ENCODE data around the gene KLHL29.
A peak's percentile ranks its signal among the peaks of the same experiment; 100 is the strongest.

KLHL29 gene

DNA sequence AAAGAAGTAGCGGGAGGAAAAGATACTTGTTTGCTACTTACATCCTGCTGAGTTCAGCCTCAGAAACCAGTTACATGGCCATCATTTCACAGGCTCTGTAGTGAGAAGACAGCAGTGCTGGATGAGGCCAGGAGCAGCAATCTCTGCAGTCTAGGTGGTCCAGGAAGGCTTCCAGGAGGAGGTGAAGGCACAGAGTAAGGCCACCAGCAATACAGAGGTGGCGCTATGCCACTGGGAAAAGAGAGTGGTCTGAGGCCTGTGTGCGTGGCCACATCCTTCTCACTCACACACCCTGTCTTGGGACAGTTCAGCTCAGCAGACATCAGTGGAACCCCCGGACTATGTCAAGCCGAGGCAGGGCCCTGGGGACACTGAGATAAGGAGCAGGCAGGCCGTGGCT lies 162.7 kb downstream of the KLHL29 start:
- DNase-seq: no peak

DNA sequence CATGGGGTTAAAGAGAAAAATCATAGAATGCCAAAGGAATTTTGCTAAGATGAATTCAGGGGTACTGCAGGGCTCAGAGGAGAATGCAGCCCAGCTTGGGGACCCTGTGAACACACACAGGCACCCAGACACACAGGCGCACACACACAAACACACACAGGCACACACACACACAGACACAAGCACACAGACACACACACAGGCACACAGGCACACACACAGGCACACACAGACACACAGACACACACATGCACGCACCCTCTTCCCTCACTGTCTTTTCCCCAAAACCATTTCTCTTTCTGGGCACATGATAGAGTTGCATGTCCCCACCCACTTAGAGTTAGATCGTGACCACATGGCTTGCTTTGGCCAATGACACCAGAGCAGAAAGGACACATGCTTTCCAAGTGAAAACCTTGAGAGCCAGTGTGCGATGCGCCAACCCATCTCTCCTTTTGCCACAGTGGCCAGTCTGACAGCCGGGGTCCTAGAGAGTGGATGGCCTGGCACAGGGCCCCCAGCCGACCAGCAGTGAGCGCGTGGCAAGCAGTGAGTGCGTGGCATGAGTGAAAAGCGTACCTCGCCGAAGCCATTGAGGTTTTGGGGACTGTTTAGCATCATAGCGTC lies 163.3 kb downstream of the KLHL29 start:
- no peak for DNase-seq

DNA sequence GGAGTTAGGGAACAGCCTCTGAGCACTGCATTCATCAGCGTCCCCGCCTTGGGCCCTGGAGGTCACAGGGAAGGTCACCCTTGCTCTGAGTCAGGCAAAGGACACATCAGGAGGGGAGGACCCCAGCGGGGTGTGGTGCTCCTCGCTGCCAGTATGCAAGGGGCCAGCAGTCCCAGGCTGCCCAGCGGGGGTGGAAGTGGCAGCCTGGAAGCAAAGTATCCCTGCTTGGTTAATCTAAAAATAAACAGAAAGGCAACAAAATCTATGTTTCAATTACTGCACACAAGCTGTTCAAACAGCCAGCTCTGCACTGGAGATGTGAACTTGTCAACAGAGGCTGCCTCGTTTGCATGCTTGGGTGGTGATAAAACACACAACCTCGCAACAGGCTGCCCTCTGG lies 164.1 kb downstream of the KLHL29 start:
- DNase-seq: peak in 1 of 58 donors; percentile 12

DNA sequence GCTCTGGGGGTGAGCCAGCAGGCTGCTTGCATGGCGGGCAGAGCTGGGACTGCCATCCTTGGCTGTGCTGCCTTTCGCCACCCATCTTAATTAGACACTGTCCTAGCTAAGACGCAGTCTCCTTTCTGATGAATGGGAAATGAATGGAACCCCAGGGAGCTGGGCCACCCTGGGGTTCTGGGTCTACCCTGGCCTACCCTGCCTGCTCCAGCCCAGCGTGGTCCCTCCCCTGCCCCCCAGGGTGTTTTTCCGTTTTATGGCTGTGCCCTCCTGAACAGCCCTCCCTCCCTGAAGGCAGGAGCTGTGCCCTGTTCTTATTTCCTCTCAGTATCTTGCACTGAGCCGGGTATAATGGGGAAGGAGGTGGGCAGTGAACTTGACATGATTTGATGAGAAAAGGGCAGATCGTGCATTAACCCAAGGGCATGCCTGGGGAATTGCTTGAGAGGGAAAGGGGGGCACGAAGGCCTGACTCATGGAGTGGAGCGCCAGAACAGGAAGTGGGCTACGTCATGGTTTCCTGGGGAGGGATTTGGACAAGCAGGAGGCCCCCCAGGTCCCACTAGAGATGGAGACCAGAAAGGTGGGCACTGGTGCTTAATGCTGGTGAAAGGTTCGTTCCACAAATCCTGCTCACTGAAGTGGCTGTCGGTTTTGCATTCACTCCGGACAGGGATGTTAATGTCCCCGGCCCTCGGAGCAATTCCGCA lies 165.0 kb downstream of the KLHL29 start:
- no peak for DNase-seq

DNA sequence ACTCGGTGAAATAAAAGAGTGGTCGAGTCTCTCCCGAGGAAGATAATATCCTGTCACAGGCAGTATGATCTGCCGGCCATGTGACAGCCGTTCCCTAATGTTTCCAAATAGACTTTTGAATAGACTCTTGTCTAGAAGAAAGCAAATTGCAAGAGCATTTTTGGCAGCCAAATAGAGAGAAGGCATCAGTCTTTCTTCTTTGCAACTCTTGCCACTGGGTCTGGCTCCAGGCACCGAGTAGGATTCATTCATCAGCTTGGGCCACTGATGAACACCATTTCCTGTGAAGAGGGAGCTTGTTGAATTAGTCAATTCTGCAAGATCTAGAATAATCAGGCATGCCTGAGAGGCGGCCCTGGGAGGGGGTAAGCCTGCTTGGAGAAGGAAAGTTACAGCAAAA lies 165.6 kb downstream of the KLHL29 start:
- DNase-seq: peak in 29 of 58 donors; percentile 11 to 71 (median 33)

DNA sequence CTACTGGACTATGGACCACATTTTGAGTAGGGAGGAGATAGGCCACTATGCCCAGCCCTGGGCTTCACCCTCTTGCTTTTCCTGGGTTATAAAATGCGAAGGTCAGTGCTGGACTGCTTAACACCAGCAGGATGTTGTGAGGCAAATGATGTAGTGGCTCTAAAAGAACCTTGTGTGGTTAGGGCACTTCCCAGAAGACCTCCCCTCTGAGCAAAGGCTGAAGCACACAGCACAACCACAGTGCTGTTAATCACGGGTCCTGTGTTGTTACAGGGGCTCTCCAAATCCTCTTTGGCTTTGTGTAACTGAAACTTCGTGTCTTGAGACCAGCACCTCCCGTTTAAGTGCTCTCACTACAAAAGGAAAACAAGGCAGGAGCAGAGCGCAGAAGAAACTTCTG lies 166.9 kb downstream of the KLHL29 start:
- no peak for DNase-seq

DNA sequence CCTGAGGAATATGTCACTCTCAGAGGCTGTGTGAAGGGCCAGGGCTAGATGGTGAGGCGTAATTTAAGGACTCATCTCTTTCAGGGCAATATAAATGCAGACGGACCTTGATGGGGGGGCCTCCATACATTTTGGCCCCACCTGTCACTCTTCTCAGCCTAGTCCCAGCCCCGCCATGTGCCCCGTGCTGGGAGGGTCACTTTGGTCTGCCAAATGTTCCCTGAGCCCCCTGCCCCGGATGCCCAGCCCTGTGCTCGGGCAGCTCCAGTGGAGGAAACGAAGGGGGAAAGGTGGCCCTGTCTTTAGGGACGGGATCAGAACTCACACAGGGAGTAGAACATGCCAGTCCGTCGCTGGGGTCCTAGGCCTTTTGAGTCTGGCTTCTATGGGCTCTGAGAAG lies 168.6 kb downstream of the KLHL29 start:
- no peak for DNase-seq

DNA sequence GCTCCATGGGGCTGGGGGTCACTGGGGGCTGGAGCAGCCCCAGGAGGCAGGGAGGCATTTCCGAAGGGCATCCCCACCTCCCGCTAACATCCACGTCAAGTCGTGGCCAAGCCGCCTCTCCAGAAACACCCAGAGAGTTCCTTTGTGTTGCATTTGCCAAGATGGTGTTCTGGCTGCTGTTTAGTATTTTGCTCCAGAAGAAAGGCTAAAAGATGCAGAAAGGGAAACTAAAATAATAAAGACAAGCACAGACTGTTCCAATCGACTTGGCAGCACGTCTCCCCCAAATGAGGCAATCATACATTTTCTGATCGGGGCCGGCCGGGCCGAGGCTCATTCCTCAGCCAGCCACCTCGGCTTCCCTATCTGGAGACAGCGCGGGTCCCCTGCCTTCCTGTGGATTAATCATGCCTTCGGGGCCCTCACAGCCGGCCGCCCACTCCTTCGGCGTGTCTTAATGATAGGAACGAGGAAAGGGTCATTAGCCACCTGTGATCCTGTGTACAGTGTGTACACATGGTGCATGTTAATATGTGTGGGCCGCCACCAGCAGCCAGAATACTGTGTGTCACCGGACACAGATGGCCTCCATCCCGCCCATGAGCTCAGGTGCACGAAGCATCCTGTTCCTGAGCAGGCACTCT lies 169.2 kb downstream of the KLHL29 start:
- peak in 5 of 58 donors; percentile 20 to 41 (median 34) for DNase-seq

DNA sequence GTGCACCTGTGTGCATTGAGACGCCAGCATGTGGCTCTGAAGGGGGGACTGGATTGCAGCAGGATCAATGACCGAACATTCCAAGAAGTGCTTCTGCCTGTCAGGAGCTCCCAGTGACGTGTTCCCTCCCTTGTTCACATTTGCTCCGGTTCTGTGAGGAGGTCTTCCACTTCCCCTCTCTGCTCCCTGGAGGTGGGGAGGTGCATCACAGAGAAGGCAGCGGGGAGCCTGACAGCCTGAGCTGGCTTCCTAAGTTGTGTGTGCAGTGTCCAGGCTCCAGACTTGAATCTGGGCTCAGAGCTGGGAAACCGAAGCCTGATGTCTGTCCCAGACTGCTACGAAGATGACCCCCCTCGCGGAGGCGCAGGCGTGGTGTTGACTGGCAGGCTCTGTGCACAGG lies 171.0 kb downstream of the KLHL29 start:
- DNase-seq: no peak

DNA sequence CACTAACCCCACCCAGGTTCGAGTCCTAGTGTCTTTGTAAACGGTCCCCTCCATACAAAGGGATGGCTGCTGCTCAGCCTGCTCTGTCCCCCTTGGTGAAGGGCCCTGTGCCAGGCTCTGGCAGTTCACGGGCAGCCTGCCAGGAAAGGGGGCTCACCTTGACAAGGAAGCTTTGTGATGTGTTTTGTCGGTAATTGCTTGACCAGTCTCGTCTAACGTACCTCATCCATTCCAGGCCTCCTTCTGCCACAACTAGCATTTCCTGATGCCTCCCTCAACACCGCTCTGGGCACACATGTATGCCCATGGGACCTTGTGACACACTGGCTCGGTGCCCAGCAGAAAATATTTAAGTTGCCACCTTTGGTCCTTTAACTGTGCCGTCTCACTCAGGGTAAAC lies 171.9 kb downstream of the KLHL29 start:
- DNase-seq: peak in 1 of 58 donors; percentile 25

DNA sequence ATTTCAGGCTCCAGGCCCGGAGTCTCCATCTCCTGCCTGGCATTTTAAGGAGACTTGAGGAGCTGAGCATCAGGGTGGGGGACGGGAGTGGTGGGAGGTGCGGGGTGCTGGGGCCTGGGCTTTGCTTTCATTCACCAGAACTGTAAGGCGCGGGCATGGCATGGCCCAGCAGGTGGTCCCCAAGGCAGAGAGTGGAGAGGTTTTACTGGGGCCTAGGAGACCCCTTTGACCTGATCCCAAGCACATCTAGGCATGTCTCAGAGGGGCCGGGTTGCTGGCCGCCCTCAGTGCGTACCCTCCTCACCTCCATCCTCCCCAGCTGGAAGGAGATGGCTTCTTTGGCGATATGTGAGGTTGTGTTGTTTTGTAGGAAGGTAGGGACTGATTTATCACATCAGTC lies 172.5 kb downstream of the KLHL29 start:
- no peak for DNase-seq

DNA sequence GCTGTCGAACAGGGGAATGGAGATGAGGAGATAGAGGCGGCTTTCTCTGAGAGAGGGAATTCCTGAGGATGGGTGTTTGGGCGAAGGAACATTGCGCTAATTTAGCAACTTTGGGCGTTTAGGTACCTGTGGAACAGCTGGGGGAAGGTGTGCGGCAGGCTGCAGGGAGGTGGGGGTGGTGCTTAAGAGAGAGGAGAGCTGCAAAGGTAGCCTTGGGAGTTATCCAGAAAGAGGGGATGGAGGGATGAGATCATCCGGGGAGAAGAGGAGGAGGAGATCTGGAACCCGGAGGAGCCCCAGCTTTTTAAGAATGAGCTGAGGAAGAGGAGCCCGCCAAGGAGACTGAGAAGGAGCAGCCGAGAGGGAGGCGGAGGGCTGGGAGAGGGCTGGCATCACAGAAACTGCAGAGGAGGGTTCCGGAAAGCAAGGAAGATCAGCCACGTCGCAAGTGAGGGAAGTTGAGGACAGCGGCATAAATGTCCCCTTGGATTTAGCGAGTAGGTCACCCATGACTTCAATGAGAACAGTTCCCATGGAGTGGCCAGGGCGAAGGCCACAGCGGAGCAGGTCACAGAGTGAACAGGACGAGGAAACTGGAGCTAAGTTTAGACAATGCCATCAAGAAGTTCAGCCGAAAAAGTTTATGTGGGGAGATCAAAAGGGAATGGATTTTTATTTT lies 174.7 kb downstream of the KLHL29 start:
- DNase-seq: no peak

DNA sequence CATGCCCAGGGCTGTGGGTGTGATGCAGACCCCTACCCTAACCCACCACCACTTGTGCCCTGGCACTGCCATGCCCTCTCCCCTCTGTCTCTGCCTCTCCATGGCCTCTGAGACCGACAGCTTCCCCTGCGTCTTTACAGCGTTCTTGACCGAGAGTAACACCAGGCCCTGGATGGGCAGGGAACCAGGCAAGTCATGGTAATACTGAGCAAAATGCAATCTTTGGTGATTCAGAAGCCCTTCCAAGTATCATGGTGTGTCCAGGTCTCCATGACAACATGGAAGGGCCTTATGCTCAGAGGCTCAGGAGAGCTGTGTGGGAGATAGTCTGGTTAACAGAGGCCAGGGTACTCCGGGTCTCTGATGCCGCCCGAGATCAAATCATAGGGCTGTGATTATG lies 176.1 kb downstream of the KLHL29 start:
- DNase-seq: peak in 2 of 58 donors; percentile 10 to 26

DNA sequence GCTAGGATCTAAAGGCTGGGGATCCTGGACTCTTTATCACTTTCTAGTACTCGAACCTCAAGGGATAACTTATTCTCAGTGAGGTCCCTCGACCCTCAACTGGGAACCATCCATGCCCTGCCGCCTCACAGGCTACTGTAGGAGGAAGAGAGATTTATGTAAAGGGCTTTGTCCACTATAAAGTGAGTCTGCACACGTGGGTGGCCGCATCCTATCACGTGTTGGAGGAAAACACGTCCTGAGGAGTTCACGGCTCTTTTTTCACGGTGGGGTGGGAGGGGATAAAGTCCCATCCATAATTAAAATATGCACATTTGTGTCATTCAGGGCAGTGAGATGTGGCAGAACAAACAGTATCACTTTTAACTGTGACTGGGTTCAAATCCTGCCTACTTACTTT lies 176.6 kb downstream of the KLHL29 start:
- no peak for DNase-seq

DNA sequence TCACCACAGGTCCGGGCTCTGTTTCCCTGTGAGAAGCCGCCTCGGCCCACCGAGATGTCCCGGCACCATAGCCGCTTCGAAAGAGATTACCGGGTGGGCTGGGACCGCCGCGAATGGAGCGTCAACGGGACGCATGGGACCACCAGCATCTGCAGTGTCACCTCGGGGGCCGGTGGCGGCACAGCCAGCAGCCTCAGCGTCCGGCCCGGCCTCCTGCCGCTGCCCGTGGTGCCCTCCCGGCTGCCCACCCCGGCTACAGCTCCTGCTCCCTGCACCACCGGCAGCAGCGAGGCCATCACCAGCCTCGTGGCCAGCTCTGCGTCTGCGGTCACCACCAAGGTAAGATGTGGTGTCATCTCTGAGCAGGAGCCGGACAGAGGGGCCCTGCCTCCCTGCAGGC lies 177.2 kb downstream of the KLHL29 start:
- no peak for DNase-seq

DNA sequence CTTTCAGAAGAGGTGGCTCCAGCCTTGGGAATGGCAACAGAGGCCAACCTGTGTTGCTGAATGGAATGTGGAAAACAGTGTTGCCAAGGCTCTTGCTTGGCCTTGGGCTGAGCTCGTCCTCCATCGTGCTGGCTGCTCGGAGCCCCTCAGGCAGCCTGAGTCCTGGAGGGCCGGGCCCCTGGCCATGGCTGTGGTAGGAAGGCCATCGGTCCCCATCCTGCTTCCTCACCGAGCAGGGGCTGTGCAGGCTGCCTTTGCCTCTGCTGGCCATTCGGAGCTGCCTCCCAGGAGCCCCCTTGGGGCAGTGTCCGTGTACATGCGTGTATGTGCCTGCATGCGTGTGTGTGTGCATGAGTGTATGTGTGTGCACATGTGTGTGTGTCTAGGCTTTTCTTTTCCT lies 178.2 kb downstream of the KLHL29 start:
- no peak for DNase-seq

DNA sequence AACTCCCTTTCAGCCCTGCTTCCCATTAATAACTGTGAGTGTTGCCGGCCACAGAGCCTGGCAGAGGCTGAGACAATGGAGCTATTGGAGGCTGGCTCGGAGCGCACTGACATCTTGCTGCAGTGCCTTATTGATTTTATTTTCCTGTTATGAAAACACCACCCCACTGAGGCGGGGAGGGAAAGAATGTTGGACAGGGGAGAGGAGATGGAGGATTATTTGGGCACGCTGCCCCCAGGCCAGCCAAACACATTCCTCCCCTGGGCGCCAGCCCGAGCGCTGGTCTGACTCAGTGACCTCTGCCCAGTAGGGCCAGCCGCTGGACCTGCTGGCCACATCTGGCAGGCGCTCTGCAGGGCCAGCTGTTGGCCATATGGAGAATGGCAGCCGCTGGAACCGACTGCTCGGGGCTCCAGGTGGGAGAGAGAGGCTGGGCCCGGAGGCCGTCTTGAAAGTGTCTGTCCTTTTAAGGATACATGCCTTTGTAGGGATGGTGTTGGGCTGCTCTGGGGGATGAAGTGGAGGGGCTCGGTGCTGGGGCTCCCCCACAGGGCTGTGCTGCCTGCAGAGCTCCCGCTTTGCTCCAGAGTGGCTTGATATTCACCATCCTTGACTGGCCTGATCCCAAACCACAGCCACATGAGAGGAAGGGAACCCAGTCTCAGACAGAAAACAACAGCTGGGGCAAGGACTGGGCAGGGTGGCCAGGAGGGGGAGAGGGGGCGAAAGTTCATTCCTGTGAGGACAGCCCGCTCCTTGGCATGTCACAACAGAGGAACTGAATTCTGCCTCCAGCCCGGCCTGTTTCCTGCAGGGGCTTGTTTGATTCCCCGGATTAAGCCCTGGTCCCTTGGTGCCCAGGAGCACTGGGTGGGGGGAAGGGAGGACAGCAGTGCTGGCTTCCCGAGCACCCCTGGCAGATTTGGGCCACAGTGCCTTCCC lies 179.0 kb downstream of the KLHL29 start:
- DNase-seq: peak in 23 of 58 donors; percentile 14 to 88 (median 52)

DNA sequence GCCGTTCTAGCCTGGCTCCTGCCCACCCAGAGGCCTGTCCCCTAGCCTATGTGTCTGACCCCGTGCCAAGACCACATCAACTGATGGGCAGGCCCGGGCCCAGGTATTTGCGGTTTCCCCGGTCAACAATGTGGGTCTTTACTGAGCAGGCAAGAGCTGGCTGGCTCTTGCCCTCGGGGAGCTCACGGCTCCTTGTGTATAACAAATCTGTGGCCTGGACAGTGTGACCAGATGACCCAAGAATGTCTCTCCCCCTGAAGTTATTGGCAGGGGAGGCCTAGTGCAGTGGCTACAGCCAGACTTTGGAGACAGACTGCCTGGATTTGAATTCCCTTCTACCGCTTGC lies 179.6 kb downstream of the KLHL29 start:
- DNase-seq: peak in 2 of 58 donors; percentile 30 to 60

DNA sequence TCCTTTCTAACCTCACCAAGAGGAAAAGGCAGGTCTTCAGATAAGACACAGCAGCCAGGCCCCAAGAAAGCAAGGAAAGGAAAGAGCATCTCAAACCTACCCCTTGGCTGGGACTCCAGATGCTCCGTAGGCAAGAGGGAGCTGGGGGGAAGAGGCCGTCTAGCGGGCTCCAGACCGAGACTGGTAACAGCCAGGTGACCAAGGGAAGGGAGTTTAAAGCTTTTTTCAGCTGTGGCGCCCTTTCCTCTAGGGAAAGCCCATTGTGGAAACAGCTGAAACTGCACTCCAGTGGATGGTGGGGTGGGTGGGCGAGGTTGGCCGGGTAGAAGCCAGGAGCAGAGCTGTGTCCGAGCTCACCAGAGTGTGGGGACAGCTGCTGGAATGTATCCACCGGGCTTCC lies 180.4 kb downstream of the KLHL29 start:
- DNase-seq: no peak

DNA sequence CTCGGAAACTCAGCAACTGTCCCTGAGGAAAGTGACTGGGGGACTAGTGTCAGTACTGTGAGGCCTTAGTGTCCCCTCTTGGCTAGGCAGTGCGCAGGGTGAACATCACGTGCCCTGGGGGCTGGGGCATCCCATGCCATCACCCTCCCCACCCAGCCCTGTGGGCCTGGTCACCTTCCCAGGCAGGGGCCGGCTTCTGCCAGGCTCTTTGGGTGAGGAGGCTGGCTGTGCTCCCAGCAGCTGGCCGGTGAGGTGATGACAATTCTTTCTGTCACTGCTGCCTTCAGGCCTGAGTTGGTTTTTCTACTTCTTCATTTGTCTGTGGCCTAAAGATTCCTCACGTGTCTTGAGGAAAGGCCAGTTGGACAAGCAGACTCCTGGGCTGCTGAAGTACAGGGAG lies 180.8 kb downstream of the KLHL29 start:
- DNase-seq: peak in 2 of 58 donors; percentile 8 to 21

Measured in anterior cingulate cortex (tissue), 58 donors.